Ishikawa (cell line): ENCODE results near the gene FGR.

Source experiments
- CREB1 ChIP-seq: IDR thresholded peaks from 2 replicates; pipeline ENCODE4 v1.6.1; 2012; ENCODE audit warnings: low read depth
- FOXM1 ChIP-seq: IDR thresholded peaks from 2 replicates; pipeline ENCODE4 v1.6.1; 2012; ENCODE audit warnings: low read depth, borderline replicate concordance
- RAD21 ChIP-seq: IDR thresholded peaks from 2 replicates; pipeline ENCODE4 v1.6.1; 2012; ENCODE audit warnings: low read depth
- TCF12 ChIP-seq: IDR thresholded peaks from 2 replicates; pipeline ENCODE4 v1.6.1; 2012; ENCODE audit warnings: low read depth
- YY1 ChIP-seq: IDR thresholded peaks from 2 replicates; pipeline ENCODE4 v1.6.1; 2012; ENCODE audit warnings: low read depth
- ZBTB7A ChIP-seq: IDR thresholded peaks from 2 replicates; pipeline ENCODE4 v1.6.1; 2012; ENCODE audit warnings: low read depth
- TF ChIP-seq, protein P1 (sequence below): IDR thresholded peaks from 2 replicates; pipeline ENCODE4 v1.6.1; 2012; ENCODE audit warnings: low read depth, mild to moderate bottlenecking

DNA sequence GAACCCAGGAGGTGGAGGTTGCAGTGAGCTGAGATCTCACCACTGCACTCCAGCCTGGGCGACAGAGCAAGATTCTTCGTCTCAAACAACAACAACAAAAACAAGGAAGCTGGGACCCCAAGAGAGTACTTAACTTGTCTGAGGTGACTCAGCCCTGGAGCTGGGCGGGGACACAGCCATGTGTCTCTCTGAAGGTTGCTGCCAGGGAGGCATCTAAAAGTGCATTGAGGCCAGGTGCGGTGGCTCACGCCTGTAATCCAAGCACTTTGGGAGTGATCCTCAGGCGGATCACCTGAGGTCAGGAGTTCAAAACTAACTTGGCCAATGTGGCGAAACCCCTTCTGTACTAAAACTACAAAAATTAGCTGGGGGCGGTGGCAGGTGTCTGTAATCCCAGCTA lies 29.3 kb upstream of the FGR start:
- TF ChIP-seq TCF12, result no peak
- no peak for TF ChIP-seq YY1
- TF ChIP-seq, protein P1, sequence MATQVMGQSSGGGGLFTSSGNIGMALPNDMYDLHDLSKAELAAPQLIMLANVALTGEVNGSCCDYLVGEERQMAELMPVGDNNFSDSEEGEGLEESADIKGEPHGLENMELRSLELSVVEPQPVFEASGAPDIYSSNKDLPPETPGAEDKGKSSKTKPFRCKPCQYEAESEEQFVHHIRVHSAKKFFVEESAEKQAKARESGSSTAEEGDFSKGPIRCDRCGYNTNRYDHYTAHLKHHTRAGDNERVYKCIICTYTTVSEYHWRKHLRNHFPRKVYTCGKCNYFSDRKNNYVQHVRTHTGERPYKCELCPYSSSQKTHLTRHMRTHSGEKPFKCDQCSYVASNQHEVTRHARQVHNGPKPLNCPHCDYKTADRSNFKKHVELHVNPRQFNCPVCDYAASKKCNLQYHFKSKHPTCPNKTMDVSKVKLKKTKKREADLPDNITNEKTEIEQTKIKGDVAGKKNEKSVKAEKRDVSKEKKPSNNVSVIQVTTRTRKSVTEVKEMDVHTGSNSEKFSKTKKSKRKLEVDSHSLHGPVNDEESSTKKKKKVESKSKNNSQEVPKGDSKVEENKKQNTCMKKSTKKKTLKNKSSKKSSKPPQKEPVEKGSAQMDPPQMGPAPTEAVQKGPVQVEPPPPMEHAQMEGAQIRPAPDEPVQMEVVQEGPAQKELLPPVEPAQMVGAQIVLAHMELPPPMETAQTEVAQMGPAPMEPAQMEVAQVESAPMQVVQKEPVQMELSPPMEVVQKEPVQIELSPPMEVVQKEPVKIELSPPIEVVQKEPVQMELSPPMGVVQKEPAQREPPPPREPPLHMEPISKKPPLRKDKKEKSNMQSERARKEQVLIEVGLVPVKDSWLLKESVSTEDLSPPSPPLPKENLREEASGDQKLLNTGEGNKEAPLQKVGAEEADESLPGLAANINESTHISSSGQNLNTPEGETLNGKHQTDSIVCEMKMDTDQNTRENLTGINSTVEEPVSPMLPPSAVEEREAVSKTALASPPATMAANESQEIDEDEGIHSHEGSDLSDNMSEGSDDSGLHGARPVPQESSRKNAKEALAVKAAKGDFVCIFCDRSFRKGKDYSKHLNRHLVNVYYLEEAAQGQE, result no peak
- TF ChIP-seq RAD21, result no peak
- no peak for TF ChIP-seq ZBTB7A
- no peak for TF ChIP-seq FOXM1
- no peak for TF ChIP-seq CREB1
